Activated CD4-positive, alpha-beta T cell treated with anti-CD3 and anti-CD28 coated beads, Interleukin-2, amount 10 ng/mL, durations not matched to agents 24 days and 14 days (primary cell): ENCODE measurements around the gene GPR42. TPM values are rescaled to one million over a fixed set of nuclear protein-coding genes. Genes with fewer than 3 reads are reported as not detected.
"Not testable (repeated sequence)": the region's sequence is repeated elsewhere in the genome, so short reads cannot be mapped to it uniquely, and the experiment has no call there.

Source experiments
- DNase-seq: peaks from one replicate; pipeline ENCODE4 v3.0.0; 2022
- H3K27ac Mint-ChIP-seq: one replicate; pipeline ENCODE4 v1.8.0; 2022; ENCODE audit warnings: mild to moderate bottlenecking, mixed read lengths
- H3K27me3 Mint-ChIP-seq: one replicate; pipeline ENCODE4 v1.8.0; 2022; ENCODE audit warnings: mixed read lengths
- H3K36me3 Mint-ChIP-seq: one replicate; pipeline ENCODE4 v1.8.0; 2022; ENCODE audit warnings: low read depth, mild to moderate bottlenecking, mixed read lengths
- H3K4me1 Mint-ChIP-seq: one replicate; pipeline ENCODE4 v1.8.0; 2021; ENCODE audit warnings: mixed read lengths
- H3K4me3 Mint-ChIP-seq: one replicate; pipeline ENCODE4 v1.8.0; 2022; ENCODE audit warnings: mild to moderate bottlenecking, moderate library complexity, mixed read lengths
- H3K9me3 Mint-ChIP-seq: one replicate; pipeline ENCODE4 v1.8.0; 2021; ENCODE audit warnings: mixed read lengths
- intact Hi-C: fragments of 100-400 bp; cut with micrococcal nuclease; formaldehyde crosslinking; loops from one replicate; pipeline ENCODE4 v1.15.1; 2023
- total RNA-seq: library from RNA; stranded (reverse); gene quantifications from 2 replicates; pipeline ENCODE4 v1.2.3, GENCODE V29; 2022

GPR42 gene
- total RNA-seq, 1 donor from 2014 or later: 0.21 TPM

GRCh38 chr19:35401416-35401815, 30.5 kb downstream of the GPR42 start:
- H3K9me3 Mint-ChIP-seq, H3K36me3 Mint-ChIP-seq, H3K4me1 Mint-ChIP-seq, intact Hi-C loops, DNase-seq, H3K4me3 Mint-ChIP-seq, H3K27me3 Mint-ChIP-seq, H3K27ac Mint-ChIP-seq: not testable (repeated sequence)

GRCh38 chr19:35403116-35403760, 32.4 kb downstream of the GPR42 start:
- intact Hi-C loops: no loop called here
- Mint-ChIP-seq H3K36me3 (no peaks in the 10 kb centered on the region), H3K4me3 (no peak overlapping the region), H3K27ac (no peak overlapping the region), H3K9me3 (no peaks in the 10 kb centered on the region), H3K27me3 (peaks cover 4% of the 10 kb centered on the region), H3K4me1 (peaks cover 9% of the 10 kb centered on the region)
- DNase-seq: no peak

GRCh38 chr19:35404879-35405622, 34.2 kb downstream of the GPR42 start:
- Mint-ChIP-seq H3K4me3 (no peak overlapping the region), H3K9me3 (no peaks in the 10 kb centered on the region), H3K4me1 (peaks cover 9% of the 10 kb centered on the region), H3K27ac (peak overlapping the region; percentile 58), H3K36me3 (no peaks in the 10 kb centered on the region), H3K27me3 (peaks cover 14% of the 10 kb centered on the region)
- intact Hi-C loops: no loop called here
- peak; percentile 58 for DNase-seq

GRCh38 chr19:35407619-35408018, 36.8 kb downstream of the GPR42 start:
- intact Hi-C loops: no loop called here
- Mint-ChIP-seq H3K36me3 (no peaks in the 10 kb centered on the region), H3K27ac (no peak overlapping the region), H3K4me3 (no peak overlapping the region), H3K27me3 (peaks cover 22% of the 10 kb centered on the region), H3K9me3 (no peaks in the 10 kb centered on the region), H3K4me1 (peaks cover 9% of the 10 kb centered on the region)
- DNase-seq: no peak

- Mint-ChIP-seq H3K4me3 (no peak overlapping the region), H3K4me1 (peaks cover 9% of the 10 kb centered on the region), H3K9me3 (no peaks in the 10 kb centered on the region), H3K36me3 (no peaks in the 10 kb centered on the region), H3K27me3 (peaks cover 25% of the 10 kb centered on the region), H3K27ac (no peak overlapping the region)
- no peak for DNase-seq
- intact Hi-C loops: no loop called here
Measured at GRCh38 chr19:35408284-35409171, 37.7 kb downstream of the GPR42 start.

- Mint-ChIP-seq H3K4me3 (no peak overlapping the region), H3K27ac (no peak overlapping the region), H3K27me3 (peaks cover 26% of the 10 kb centered on the region), H3K9me3 (no peaks in the 10 kb centered on the region), H3K4me1 (peaks cover 9% of the 10 kb centered on the region), H3K36me3 (no peaks in the 10 kb centered on the region)
- intact Hi-C loops: no loop called here
- no peak for DNase-seq
Measured at GRCh38 chr19:35409191-35409590, 38.3 kb downstream of the GPR42 start.

- Mint-ChIP-seq H3K4me1 (no peaks in the 10 kb centered on the region), H3K36me3 (no peaks in the 10 kb centered on the region), H3K27me3 (peaks cover 32% of the 10 kb centered on the region), H3K9me3 (no peaks in the 10 kb centered on the region), H3K27ac (no peak overlapping the region), H3K4me3 (no peak overlapping the region)
- DNase-seq: no peak
- intact Hi-C loops: no loop called here
Measured at GRCh38 chr19:35410487-35410886, 39.6 kb downstream of the GPR42 start.

GRCh38 chr19:35414442-35414841, 43.6 kb downstream of the GPR42 start:
- no peaks in the 10 kb centered on the region for H3K9me3 Mint-ChIP-seq
- no peak overlapping the region for H3K27ac Mint-ChIP-seq
- no peaks in the 10 kb centered on the region for H3K36me3 Mint-ChIP-seq
- no peak overlapping the region for H3K4me3 Mint-ChIP-seq
- intact Hi-C loops: no loop called here
- H3K4me1 Mint-ChIP-seq: no peaks in the 10 kb centered on the region
- no peak for DNase-seq
- peaks cover 46% of the 10 kb centered on the region for H3K27me3 Mint-ChIP-seq

GRCh38 chr19:35416331-35416730, 45.5 kb downstream of the GPR42 start:
- Mint-ChIP-seq H3K4me1 (no peaks in the 10 kb centered on the region), H3K36me3 (no peaks in the 10 kb centered on the region), H3K27me3 (peaks cover 39% of the 10 kb centered on the region), H3K9me3 (no peaks in the 10 kb centered on the region), H3K27ac (no peak overlapping the region), H3K4me3 (no peak overlapping the region)
- no peak for DNase-seq
- intact Hi-C loops: no loop called here

- no peak overlapping the region for H3K27ac Mint-ChIP-seq
- no peaks in the 10 kb centered on the region for H3K36me3 Mint-ChIP-seq
- peaks cover 37% of the 10 kb centered on the region for H3K27me3 Mint-ChIP-seq
- no peak for DNase-seq
- H3K9me3 Mint-ChIP-seq: no peaks in the 10 kb centered on the region
- intact Hi-C loops: no loop called here
- no peak overlapping the region for H3K4me3 Mint-ChIP-seq
- H3K4me1 Mint-ChIP-seq: no peaks in the 10 kb centered on the region
Measured at GRCh38 chr19:35417278-35417677, 46.4 kb downstream of the GPR42 start.

GRCh38 chr19:35417713-35418534, 47.1 kb downstream of the GPR42 start:
- no peaks in the 10 kb centered on the region for H3K9me3 Mint-ChIP-seq
- no peak for DNase-seq
- H3K27me3 Mint-ChIP-seq: peaks cover 37% of the 10 kb centered on the region
- no peaks in the 10 kb centered on the region for H3K36me3 Mint-ChIP-seq
- H3K4me3 Mint-ChIP-seq: no peak overlapping the region
- intact Hi-C loops: no loop called here
- H3K27ac Mint-ChIP-seq: no peak overlapping the region
- H3K4me1 Mint-ChIP-seq: no peaks in the 10 kb centered on the region

GRCh38 chr19:35419046-35419445, 48.2 kb downstream of the GPR42 start:
- no peaks in the 10 kb centered on the region for H3K4me1 Mint-ChIP-seq
- no peaks in the 10 kb centered on the region for H3K9me3 Mint-ChIP-seq
- no peak overlapping the region for H3K27ac Mint-ChIP-seq
- no peak overlapping the region for H3K4me3 Mint-ChIP-seq
- no peak for DNase-seq
- H3K36me3 Mint-ChIP-seq: no peaks in the 10 kb centered on the region
- intact Hi-C loops: no loop called here
- peaks cover 34% of the 10 kb centered on the region for H3K27me3 Mint-ChIP-seq

- H3K9me3 Mint-ChIP-seq: no peaks in the 10 kb centered on the region
- H3K27me3 Mint-ChIP-seq: peaks cover 31% of the 10 kb centered on the region
- H3K36me3 Mint-ChIP-seq: no peaks in the 10 kb centered on the region
- intact Hi-C loops: no loop called here
- no peak overlapping the region for H3K4me3 Mint-ChIP-seq
- DNase-seq: no peak
- no peak overlapping the region for H3K27ac Mint-ChIP-seq
- H3K4me1 Mint-ChIP-seq: no peaks in the 10 kb centered on the region
Measured at GRCh38 chr19:35419805-35420204, 48.9 kb downstream of the GPR42 start.
